ENCODE results near the gene MPDZ. TPM values are rescaled to one million over a fixed set of nuclear protein-coding genes. Genes with fewer than 3 reads are reported as not detected.

Gene MPDZ
- total and polyA plus RNA-seq, 2 of the 4 experiments (the other 2 are of a cell fraction) = 18.8 to 39.3 TPM

DNA sequence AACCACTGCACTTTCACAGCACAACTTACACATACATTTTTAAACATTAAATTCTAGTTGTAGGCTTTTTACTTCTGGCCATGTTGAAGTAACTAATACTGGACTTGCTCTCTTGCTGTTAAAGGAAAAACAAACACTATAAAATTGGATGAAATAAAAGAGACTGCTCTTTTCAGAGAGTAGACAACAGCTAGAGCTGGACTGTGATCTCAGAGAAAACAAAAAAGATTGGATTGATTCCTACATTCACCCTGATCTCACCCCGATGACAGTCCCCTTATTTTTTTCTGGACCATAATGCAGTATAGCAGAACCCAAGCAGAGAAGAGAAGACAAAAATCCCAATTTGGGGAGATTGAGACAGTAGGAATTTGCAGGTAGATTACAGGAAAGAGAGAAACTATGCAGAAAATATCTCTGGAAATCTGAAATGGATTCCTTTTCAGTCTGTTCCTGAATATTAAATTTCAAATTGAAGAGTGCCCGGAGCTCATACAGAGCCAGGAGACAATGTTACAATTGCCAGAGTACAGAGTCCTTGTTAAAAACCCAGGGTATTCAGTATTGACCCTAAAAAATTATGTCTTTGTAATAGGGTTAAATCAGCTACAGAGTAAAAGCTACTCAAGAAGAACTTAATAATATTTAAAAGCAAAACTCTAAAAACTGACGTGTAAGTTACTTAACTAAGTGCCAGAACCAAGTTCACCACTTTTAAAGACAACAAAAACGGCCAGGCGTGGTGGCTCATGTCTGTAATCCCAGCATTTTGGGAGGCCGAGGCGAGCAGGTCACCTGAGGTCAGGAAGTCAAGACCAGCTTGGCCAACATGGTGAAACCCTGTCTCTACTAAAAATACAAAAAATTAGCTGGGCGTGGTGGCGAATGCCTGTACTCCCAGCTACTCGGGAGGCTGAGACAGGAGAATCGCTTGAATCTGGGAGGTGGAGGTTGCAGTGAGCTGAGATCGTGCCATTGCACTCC lies 208.6 kb downstream of the MPDZ start (continued):
- no peak for TF ChIP-seq MAFK (IDR thresholded peaks at IDR 0.05; ENCODE audit: low read depth, low read length)

DNA sequence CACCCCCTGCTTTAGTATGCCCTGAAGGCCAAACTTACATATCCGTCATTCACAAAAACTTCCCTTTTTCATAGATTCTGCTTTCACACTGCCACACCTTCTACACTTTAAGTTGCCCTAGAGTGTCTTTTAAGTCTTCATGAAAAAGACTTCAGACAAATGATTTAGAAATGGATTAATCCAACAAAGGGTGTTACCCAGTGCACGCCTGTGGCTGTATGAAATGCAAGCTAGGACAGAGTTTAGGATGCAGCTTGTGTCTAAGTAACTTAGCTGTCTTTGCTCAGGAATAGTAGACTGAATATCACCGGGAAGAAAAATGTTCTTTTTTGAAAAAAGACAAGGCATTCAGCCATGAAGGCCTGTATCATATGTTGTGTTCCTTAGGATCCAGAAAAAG lies 210.0 kb downstream of the MPDZ start:
- no peak overlapping the region for H3K4me2 ChIP-seq (ENCODE audit: low read depth, low read length)
- 80% methylated on average over 1 of the region's 3 CpGs; no CpG with 5 or more reads in 1 of the 2 experiments for WGBS, 2 experiments (ENCODE audit: extremely low coverage in 2 of 2, insufficient read length in 1 of 2)
- CTCF ChIA-PET = no interaction called here
- BruUV-seq (replicated peaks) = no TSS peak
- H3K9me1 ChIP-seq (ENCODE audit: insufficient read depth, low read length) = no peaks in the 10 kb centered on the region
- no peak overlapping the region for H3K4ac ChIP-seq (ENCODE audit: low read depth, low read length)
- no peak overlapping the region for H2BK5ac ChIP-seq (ENCODE audit: low read depth, low read length, poor library complexity, severe bottlenecking)
- no peak for DNase-seq
- no peak overlapping the region for H3K56ac ChIP-seq (ENCODE audit: extremely low read depth, insufficient read depth, low read length)
- no peaks in the 10 kb centered on the region for H3K4me1 ChIP-seq (ENCODE audit: control insufficient read depth, insufficient read depth, low read length)
- H3K36me3 ChIP-seq (ENCODE audit: control insufficient read depth, insufficient read depth, low read length) = no peaks in the 10 kb centered on the region
- H2AK9ac ChIP-seq (replicated peaks; ENCODE audit: low read depth, low read length, poor library complexity) = no peak overlapping the region
- no peak overlapping the region for H3K18ac ChIP-seq (ENCODE audit: low read depth, low read length)
- H2BK15ac ChIP-seq (ENCODE audit: low read depth, low read length) = no peak overlapping the region
- H4K91ac ChIP-seq (ENCODE audit: insufficient read depth, low read depth, low read length) = no peak overlapping the region
- H4K20me1 ChIP-seq (ENCODE audit: insufficient read depth, low read length) = no peaks in the 10 kb centered on the region
- ATAC-seq (ENCODE audit: low read depth) = no peak
- H4K5ac ChIP-seq (ENCODE audit: low read depth, low read length) = no peak overlapping the region
- H2AK5ac ChIP-seq (ENCODE audit: low read depth, low read length) = no peak overlapping the region
- intact Hi-C loops (cut with micrococcal nuclease) (loop anchor here (10.0 kb wide), 1 partner anchor 575 kb away; no protein-coding TSS in a partner anchor), dilution Hi-C loops (cut with HindIII; ENCODE audit: low sequenced_read_pairs, unreplicated experiment) (no loop called here), in situ Hi-C loops (cut with MboI; ENCODE audit: low sequenced_read_pairs) (no loop called here)
- H2BK20ac ChIP-seq (ENCODE audit: low read depth, low read length) = no peak overlapping the region
- H4K8ac ChIP-seq (ENCODE audit: low read depth in 2 of 2, low read length in 2 of 2) = no peak overlapping the region
- H3K9ac ChIP-seq (ENCODE audit: low read depth, low read length) = no peak overlapping the region
- H3K27me3 ChIP-seq (ENCODE audit: control insufficient read depth, insufficient read depth, low read length) = no peaks in the 10 kb centered on the region; the same call in 1 of the 2 replicates
- POLR2A ChIA-PET (ENCODE audit: unreplicated experiment) = no interaction called here
- no peaks in the 10 kb centered on the region for H3K79me1 ChIP-seq (ENCODE audit: low read depth in 1 of 2, low read length in 2 of 2)
- H3K23ac ChIP-seq (ENCODE audit: low read depth, low read length) = no peak overlapping the region
- H2BK120ac ChIP-seq (ENCODE audit: low read depth, low read length) = no peak overlapping the region
- no peak overlapping the region for H3K27ac ChIP-seq (ENCODE audit: insufficient read depth, low read length)
- no peaks in the 10 kb centered on the region for H3K9me3 ChIP-seq (ENCODE audit: control insufficient read depth, insufficient read depth, low read length)
- H3K14ac ChIP-seq (replicated peaks; ENCODE audit: low read depth, low read length) = no peak overlapping the region
- no peak overlapping the region for H3K4me3 ChIP-seq (ENCODE audit: insufficient read depth, low read depth, low read length)
- no peak overlapping the region for H2AFZ ChIP-seq (replicated peaks; ENCODE audit: low read length, poor library complexity)
- TF ChIP-seq MAZ (IDR thresholded peaks at IDR 0.05; ENCODE audit: borderline replicate concordance, low read depth, low read length) (no peak), RCOR1 (IDR thresholded peaks at IDR 0.05; ENCODE audit: insufficient replicate concordance, low read length) (no peak), NFE2L2 (IDR thresholded peaks at IDR 0.05; ENCODE audit: low read depth, low read length) (no peak), RFX5 (IDR thresholded peaks at IDR 0.05; ENCODE audit: low read depth, low read length) (no peak), MAFK (IDR thresholded peaks at IDR 0.05; ENCODE audit: low read depth, low read length) (no peak), SMC3 (IDR thresholded peaks at IDR 0.05; ENCODE audit: low read depth, low read length) (no peak), MXI1 (IDR thresholded peaks at IDR 0.05; ENCODE audit: borderline replicate concordance, low read depth, low read length) (no peak), FOS (IDR thresholded peaks at IDR 0.05; ENCODE audit: low read depth, low read length) (no peak)
- TF ChIP-seq, protein P1, sequence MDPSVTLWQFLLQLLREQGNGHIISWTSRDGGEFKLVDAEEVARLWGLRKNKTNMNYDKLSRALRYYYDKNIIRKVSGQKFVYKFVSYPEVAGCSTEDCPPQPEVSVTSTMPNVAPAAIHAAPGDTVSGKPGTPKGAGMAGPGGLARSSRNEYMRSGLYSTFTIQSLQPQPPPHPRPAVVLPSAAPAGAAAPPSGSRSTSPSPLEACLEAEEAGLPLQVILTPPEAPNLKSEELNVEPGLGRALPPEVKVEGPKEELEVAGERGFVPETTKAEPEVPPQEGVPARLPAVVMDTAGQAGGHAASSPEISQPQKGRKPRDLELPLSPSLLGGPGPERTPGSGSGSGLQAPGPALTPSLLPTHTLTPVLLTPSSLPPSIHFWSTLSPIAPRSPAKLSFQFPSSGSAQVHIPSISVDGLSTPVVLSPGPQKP (IDR thresholded peaks at IDR 0.05; ENCODE audit: borderline replicate concordance, low read depth, low read length) = no peak
- TF ChIP-seq, protein P2, sequence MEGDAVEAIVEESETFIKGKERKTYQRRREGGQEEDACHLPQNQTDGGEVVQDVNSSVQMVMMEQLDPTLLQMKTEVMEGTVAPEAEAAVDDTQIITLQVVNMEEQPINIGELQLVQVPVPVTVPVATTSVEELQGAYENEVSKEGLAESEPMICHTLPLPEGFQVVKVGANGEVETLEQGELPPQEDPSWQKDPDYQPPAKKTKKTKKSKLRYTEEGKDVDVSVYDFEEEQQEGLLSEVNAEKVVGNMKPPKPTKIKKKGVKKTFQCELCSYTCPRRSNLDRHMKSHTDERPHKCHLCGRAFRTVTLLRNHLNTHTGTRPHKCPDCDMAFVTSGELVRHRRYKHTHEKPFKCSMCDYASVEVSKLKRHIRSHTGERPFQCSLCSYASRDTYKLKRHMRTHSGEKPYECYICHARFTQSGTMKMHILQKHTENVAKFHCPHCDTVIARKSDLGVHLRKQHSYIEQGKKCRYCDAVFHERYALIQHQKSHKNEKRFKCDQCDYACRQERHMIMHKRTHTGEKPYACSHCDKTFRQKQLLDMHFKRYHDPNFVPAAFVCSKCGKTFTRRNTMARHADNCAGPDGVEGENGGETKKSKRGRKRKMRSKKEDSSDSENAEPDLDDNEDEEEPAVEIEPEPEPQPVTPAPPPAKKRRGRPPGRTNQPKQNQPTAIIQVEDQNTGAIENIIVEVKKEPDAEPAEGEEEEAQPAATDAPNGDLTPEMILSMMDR (conservative IDR thresholded peaks at IDR 0.05; ENCODE audit: low read depth, low read length) = no peak
- TF ChIP-seq, protein P3, sequence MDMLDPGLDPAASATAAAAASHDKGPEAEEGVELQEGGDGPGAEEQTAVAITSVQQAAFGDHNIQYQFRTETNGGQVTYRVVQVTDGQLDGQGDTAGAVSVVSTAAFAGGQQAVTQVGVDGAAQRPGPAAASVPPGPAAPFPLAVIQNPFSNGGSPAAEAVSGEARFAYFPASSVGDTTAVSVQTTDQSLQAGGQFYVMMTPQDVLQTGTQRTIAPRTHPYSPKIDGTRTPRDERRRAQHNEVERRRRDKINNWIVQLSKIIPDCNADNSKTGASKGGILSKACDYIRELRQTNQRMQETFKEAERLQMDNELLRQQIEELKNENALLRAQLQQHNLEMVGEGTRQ (IDR thresholded peaks at IDR 0.05; ENCODE audit: low read depth, low read length) = no peak
